ENCODE results near the gene PRPF31.

DNA sequence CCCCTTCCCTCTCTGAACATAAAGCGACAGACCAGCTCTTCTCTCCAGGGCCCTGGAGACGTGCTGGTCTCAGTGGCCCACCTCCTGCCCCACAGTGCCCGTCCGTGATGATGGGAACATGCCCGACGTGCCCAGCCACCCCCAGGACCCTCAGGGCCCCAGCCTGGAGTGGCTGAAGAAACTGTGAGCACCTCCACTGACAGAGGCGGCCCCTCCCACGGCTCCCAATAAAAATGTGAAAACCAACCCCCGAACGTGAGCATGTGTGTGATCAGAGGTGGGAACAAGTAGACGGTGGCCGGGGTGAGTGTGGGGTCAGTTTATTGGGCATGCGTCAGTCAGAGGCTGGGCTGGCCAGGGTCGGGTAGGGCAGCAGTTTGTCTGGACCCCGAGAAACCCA, 8.8 kb upstream of the PRPF31 start:
- TF ChIP-seq POLR2AphosphoS5 (IDR thresholded peaks at IDR 0.05; ENCODE audit: low read depth, low read length), result no peak
- TF ChIP-seq TAF1 (IDR thresholded peaks at IDR 0.05; ENCODE audit: borderline replicate concordance, insufficient read depth, low read length), result no peak
- no peak for TF ChIP-seq SIN3A (IDR thresholded peaks at IDR 0.05; ENCODE audit: borderline replicate concordance, insufficient read depth, low read length)
- TF ChIP-seq, protein P1, sequence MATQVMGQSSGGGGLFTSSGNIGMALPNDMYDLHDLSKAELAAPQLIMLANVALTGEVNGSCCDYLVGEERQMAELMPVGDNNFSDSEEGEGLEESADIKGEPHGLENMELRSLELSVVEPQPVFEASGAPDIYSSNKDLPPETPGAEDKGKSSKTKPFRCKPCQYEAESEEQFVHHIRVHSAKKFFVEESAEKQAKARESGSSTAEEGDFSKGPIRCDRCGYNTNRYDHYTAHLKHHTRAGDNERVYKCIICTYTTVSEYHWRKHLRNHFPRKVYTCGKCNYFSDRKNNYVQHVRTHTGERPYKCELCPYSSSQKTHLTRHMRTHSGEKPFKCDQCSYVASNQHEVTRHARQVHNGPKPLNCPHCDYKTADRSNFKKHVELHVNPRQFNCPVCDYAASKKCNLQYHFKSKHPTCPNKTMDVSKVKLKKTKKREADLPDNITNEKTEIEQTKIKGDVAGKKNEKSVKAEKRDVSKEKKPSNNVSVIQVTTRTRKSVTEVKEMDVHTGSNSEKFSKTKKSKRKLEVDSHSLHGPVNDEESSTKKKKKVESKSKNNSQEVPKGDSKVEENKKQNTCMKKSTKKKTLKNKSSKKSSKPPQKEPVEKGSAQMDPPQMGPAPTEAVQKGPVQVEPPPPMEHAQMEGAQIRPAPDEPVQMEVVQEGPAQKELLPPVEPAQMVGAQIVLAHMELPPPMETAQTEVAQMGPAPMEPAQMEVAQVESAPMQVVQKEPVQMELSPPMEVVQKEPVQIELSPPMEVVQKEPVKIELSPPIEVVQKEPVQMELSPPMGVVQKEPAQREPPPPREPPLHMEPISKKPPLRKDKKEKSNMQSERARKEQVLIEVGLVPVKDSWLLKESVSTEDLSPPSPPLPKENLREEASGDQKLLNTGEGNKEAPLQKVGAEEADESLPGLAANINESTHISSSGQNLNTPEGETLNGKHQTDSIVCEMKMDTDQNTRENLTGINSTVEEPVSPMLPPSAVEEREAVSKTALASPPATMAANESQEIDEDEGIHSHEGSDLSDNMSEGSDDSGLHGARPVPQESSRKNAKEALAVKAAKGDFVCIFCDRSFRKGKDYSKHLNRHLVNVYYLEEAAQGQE (IDR thresholded peaks at IDR 0.05; ENCODE audit: insufficient read depth in 1 of 2, low read depth in 2 of 2, low read length in 2 of 2), result no peak
- no peak for TF ChIP-seq FOXP2 (optimal IDR thresholded peaks at IDR 0.05; ENCODE audit: borderline replicate concordance, extremely low read depth, extremely low read length, insufficient read depth)

All from PFSK-1 (cell line).